OCI-LY3 (cell line): ENCODE results near the gene IFFO2.

ENCODE experiments used
- EZH2phosphoT487 ChIP-seq: fragments of 200-600 bp; shearing (Covaris generic); IDR thresholded peaks from 2 replicates; pipeline ENCODE4 v1.6.1; 2018; ENCODE audit warnings: antibody characterized with exemption, mixed run types, low read depth
- TF ChIP-seq, protein P1 (sequence below): fragments of 200-600, 300-600 bp; sonication (generic); IDR thresholded peaks from 2 replicates; pipeline ENCODE4 v1.5.1; 2014; ENCODE audit warnings: antibody characterized with exemption, low read length, low read depth

GRCh38 chr1:18932387-18932786, 24.1 kb downstream of the IFFO2 start:
- TF ChIP-seq EZH2phosphoT487, result no peak
- TF ChIP-seq, protein P1, sequence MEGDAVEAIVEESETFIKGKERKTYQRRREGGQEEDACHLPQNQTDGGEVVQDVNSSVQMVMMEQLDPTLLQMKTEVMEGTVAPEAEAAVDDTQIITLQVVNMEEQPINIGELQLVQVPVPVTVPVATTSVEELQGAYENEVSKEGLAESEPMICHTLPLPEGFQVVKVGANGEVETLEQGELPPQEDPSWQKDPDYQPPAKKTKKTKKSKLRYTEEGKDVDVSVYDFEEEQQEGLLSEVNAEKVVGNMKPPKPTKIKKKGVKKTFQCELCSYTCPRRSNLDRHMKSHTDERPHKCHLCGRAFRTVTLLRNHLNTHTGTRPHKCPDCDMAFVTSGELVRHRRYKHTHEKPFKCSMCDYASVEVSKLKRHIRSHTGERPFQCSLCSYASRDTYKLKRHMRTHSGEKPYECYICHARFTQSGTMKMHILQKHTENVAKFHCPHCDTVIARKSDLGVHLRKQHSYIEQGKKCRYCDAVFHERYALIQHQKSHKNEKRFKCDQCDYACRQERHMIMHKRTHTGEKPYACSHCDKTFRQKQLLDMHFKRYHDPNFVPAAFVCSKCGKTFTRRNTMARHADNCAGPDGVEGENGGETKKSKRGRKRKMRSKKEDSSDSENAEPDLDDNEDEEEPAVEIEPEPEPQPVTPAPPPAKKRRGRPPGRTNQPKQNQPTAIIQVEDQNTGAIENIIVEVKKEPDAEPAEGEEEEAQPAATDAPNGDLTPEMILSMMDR, result no peak
